ENCODE data around the gene FADS3. TPM values are rescaled to one million over a fixed set of nuclear protein-coding genes. Genes with fewer than 3 reads are reported as not detected.

FADS3 gene
- total RNA-seq, 1 experiment from 2014 or later: 22.6 TPM

DNA sequence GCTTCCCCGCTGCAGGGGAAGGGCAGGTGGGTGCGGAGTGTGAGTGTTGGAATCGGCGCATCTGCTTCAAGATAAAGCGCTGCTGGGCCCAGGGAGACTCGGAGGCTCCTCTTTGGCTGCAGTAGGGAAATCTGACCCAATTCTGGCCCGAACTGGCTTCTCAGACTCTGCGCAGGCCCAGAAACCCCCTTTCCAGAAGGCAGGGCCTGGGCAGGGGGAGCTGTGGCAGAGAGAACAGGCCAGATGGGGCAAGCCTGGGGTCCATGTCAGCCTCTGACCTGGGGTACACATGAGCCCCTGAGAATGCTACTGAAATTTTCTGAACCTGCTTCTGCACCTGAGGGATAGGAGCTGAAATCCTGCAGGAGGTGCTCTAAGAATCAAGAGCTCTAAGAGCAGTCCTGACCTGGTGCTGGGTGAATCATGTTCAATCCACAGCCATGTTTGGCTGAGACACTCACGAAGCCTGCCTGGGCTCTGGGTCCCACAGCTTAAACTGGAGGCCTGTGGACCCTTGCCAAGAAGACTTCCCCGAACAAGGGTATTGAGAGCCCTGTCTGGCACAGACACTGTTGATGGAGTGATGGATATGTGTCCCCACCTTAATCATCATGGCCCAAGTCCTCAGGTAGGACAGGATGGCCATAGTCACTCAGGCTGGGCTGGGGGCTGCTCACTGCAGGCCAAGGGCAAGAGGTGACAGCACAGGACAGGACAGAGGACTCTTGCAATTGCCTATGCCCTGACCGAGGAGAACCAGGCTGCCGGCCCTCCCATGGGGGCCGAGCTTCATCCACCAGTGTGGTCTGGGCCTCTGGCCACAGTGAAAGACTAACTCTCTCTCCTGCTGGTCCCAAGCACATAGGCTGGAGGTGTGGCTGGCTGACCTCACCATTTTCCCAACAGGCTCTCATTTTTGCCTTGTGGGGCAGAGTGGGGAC is 19.1 kb upstream of the FADS3 start:
- Histone ChIP-seq H3K36me3 (ENCODE audit: control insufficient read depth, insufficient read depth, low read length) (no peaks in the 10 kb centered on the region), H3K4me1 (ENCODE audit: control insufficient read depth, insufficient read depth, low read length) (no peaks in the 10 kb centered on the region), H3K27me3 (ENCODE audit: control insufficient read depth, insufficient read depth, low read length) (no peaks in the 10 kb centered on the region), H3K4me3 (ENCODE audit: low read depth in 2 of 2, low read length in 2 of 2) (no peak overlapping the region), H3K9me3 (ENCODE audit: control insufficient read depth, insufficient read depth, low read depth, low read length) (no peaks in the 10 kb centered on the region), H3K27ac (ENCODE audit: low read length) (no peak overlapping the region)
- POLR2A ChIA-PET: interaction anchor here (0.5 kb wide), 1 partner anchor 165 kb away, joined by 3 read pairs; no protein-coding TSS in a partner anchor
- intact Hi-C loops (cut with micrococcal nuclease; ENCODE audit: unreplicated experiment) (loop anchor here (5.0 kb wide), 1 partner anchor 37 kb away; no protein-coding TSS in a partner anchor), in situ Hi-C loops (cut with HindIII; ENCODE audit: low pct_unique_long_range_greater_than_20kb, low sequenced_read_pairs) (no loop called here)
- CTCF ChIA-PET: interaction anchor here (1.3 kb wide), 1 partner anchor 172 kb away, joined by 3 read pairs; no protein-coding TSS in a partner anchor
- no TSS peak for BruUV-seq (replicated peaks)
- no peak for TF ChIP-seq POLR2AphosphoS5 (IDR thresholded peaks at IDR 0.05; ENCODE audit: low read depth, low read length)
- TF ChIP-seq REST (IDR thresholded peaks at IDR 0.05; ENCODE audit: insufficient read depth in 1 of 2, low read depth in 2 of 2, low read length in 1 of 2): no peak
- no peak for TF ChIP-seq TCF7L2 (IDR thresholded peaks at IDR 0.05; ENCODE audit: low read depth, low read length)
- TF ChIP-seq, protein P1, sequence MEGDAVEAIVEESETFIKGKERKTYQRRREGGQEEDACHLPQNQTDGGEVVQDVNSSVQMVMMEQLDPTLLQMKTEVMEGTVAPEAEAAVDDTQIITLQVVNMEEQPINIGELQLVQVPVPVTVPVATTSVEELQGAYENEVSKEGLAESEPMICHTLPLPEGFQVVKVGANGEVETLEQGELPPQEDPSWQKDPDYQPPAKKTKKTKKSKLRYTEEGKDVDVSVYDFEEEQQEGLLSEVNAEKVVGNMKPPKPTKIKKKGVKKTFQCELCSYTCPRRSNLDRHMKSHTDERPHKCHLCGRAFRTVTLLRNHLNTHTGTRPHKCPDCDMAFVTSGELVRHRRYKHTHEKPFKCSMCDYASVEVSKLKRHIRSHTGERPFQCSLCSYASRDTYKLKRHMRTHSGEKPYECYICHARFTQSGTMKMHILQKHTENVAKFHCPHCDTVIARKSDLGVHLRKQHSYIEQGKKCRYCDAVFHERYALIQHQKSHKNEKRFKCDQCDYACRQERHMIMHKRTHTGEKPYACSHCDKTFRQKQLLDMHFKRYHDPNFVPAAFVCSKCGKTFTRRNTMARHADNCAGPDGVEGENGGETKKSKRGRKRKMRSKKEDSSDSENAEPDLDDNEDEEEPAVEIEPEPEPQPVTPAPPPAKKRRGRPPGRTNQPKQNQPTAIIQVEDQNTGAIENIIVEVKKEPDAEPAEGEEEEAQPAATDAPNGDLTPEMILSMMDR (IDR thresholded peaks at IDR 0.05): no peak
- TF ChIP-seq SIN3A (IDR thresholded peaks at IDR 0.05; ENCODE audit: borderline replicate concordance, insufficient read depth, low read depth, low read length): no peak
- DNase-seq (ENCODE audit: low read depth, low spot score) (no peak), ATAC-seq (no peak)

DNA sequence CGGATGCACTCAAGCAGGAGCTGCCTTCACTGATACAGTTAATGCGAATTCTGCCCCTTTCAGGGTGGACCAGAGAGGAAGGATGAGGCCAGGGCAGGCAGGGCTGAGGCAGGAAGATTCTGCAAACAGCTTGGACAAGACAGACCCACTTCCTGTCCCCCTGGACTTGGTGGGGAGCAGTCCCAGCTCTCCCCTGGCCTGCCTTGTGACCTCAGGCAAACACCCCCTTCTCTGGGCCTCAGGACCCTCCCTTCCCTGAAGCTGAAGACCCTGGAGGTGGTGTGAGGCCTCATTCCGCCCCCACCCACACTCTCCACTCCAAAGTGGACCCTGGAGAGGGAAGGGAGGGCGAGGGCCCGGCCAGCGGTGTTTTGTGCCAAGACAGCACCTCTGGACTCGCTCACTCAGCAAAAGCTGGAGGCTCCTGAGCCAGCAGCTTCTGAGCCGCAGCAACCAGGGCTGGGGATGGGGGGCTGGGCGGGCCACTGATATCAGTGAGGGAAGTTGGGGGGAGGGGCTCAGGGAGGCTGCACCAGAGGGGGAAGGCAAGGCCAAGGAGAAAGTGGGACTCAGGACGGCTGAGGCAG is 17.5 kb upstream of the FADS3 start:
- no peaks in the 10 kb centered on the region for H3K27me3 ChIP-seq (ENCODE audit: control insufficient read depth, insufficient read depth, low read length)
- DNase-seq (ENCODE audit: low read depth, low spot score) (no peak), ATAC-seq (no peak)
- no peak for TF ChIP-seq POLR2AphosphoS5 (IDR thresholded peaks at IDR 0.05; ENCODE audit: low read depth, low read length)
- TF ChIP-seq, protein P1 (IDR thresholded peaks at IDR 0.05): no peak
- TF ChIP-seq REST (IDR thresholded peaks at IDR 0.05; ENCODE audit: insufficient read depth in 1 of 2, low read depth in 2 of 2, low read length in 1 of 2): no peak
- no peak for TF ChIP-seq TCF7L2 (IDR thresholded peaks at IDR 0.05; ENCODE audit: low read depth, low read length)
- in situ Hi-C loops (cut with HindIII; ENCODE audit: low pct_unique_long_range_greater_than_20kb, low sequenced_read_pairs): no loop called here
- H3K4me1 ChIP-seq (ENCODE audit: control insufficient read depth, insufficient read depth, low read length): no peaks in the 10 kb centered on the region
- no TSS peak for BruUV-seq (replicated peaks)
- H3K27ac ChIP-seq (ENCODE audit: low read length): no peak overlapping the region
- intact Hi-C loops (cut with micrococcal nuclease; ENCODE audit: unreplicated experiment): no loop called here
- H3K36me3 ChIP-seq (ENCODE audit: control insufficient read depth, insufficient read depth, low read length): no peaks in the 10 kb centered on the region
- H3K4me3 ChIP-seq (ENCODE audit: low read depth in 2 of 2, low read length in 2 of 2): no peak overlapping the region
- CTCF ChIA-PET: interaction anchor here (0.6 to 1.0 kb wide), 2 partner anchors 10 to 39 kb away, joined by 4 to 5 read pairs; no protein-coding TSS in a partner anchor
- H3K9me3 ChIP-seq (ENCODE audit: control insufficient read depth, insufficient read depth, low read depth, low read length): no peaks in the 10 kb centered on the region
- POLR2A ChIA-PET: interaction anchor here (0.6 kb wide), 1 partner anchor 173 kb away, joined by 19 read pairs; no protein-coding TSS in a partner anchor

Data from Panc1 (cell line).